ENCODE measurements around the gene SF3B4. TPM values are rescaled to one million over a fixed set of nuclear protein-coding genes. Genes with fewer than 3 reads are reported as not detected.
"Not testable (repeated sequence)": the region's sequence is repeated elsewhere in the genome, so short reads cannot be mapped to it uniquely, and the experiment has no call there.

Gene SF3B4
- total RNA-seq, 1 donor from 2014 or later = 113 TPM

DNA sequence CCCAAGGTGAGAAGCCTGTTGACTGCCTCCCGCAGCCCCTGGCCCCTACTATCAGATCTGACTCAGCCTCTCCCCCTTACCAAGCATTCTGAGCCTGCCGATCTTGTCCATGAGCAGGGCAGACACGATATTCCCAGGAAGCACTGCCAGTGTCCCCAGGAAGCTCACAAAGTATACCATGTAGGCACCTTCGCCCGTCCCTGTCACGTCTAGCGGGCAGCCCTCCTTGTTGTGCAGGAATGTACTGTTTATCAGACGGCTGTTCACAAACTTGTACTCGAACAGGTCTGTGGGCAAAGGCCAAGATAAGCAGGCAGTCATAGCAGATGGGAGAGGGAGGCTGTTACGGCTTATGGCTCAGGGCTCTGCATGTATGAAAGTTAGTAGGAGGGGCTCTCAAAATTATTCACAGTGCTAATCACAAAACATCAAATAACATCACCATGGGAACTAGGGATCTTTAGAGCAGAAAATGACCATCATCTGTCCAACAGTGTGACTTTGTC is 21.0 kb downstream of the SF3B4 start:
- no peak overlapping the region for H3K27ac Mint-ChIP-seq
- H3K4me3 Mint-ChIP-seq (ENCODE audit: low read depth) = no peak overlapping the region
- peaks cover 40% of the 10 kb centered on the region for H3K36me3 Mint-ChIP-seq (ENCODE audit: low read depth)
- DNase-seq (ENCODE audit: low spot score) = no peak
- intact Hi-C loops (cut with micrococcal nuclease) = no loop called here
- H3K27me3 Mint-ChIP-seq (ENCODE audit: low read depth) = no peaks in the 10 kb centered on the region
- H3K4me1 Mint-ChIP-seq (ENCODE audit: low read depth) = no peaks in the 10 kb centered on the region
- no peaks in the 10 kb centered on the region for H3K9me3 Mint-ChIP-seq

DNA sequence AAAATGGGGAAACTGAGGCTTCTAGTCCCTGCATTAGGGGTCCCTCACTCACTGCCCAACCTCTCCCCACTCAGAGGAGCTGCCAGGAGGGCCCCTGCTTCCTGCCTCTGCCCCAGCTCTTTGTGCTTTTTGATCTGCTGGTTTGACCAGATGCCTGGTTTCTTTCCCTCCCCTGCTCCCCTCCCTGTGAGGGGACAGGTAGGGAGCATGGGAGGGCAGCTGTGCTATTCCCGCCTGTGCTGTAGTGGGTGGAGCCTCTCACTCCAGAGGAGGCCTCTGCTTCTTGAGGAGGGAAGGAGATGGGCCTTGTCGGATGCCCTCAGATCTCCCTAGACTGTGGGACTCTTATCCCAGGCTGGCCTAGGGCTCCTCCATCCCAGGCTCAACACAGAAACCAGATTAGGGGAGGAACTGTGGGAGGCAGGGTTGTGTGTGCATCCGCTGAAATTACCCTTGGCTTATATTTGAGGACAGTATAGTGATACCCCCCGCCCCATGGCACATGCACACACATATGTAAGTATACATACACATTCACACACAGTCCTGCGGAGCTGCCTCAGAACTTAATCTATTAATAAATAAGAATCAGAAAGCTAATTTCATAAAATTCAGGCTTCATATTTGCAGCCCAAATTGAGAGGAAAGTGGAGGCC is 23.6 kb downstream of the SF3B4 start:
- no peak for DNase-seq (ENCODE audit: low spot score)
- intact Hi-C loops (cut with micrococcal nuclease) = no loop called here
- peaks cover 10% of the 10 kb centered on the region for H3K4me1 Mint-ChIP-seq (ENCODE audit: low read depth)
- H3K4me3 Mint-ChIP-seq (ENCODE audit: low read depth) = no peak overlapping the region
- H3K9me3 Mint-ChIP-seq = no peaks in the 10 kb centered on the region
- H3K27me3 Mint-ChIP-seq (ENCODE audit: low read depth) = no peaks in the 10 kb centered on the region
- peaks cover 34% of the 10 kb centered on the region for H3K36me3 Mint-ChIP-seq (ENCODE audit: low read depth)
- H3K27ac Mint-ChIP-seq = no peak overlapping the region

DNA sequence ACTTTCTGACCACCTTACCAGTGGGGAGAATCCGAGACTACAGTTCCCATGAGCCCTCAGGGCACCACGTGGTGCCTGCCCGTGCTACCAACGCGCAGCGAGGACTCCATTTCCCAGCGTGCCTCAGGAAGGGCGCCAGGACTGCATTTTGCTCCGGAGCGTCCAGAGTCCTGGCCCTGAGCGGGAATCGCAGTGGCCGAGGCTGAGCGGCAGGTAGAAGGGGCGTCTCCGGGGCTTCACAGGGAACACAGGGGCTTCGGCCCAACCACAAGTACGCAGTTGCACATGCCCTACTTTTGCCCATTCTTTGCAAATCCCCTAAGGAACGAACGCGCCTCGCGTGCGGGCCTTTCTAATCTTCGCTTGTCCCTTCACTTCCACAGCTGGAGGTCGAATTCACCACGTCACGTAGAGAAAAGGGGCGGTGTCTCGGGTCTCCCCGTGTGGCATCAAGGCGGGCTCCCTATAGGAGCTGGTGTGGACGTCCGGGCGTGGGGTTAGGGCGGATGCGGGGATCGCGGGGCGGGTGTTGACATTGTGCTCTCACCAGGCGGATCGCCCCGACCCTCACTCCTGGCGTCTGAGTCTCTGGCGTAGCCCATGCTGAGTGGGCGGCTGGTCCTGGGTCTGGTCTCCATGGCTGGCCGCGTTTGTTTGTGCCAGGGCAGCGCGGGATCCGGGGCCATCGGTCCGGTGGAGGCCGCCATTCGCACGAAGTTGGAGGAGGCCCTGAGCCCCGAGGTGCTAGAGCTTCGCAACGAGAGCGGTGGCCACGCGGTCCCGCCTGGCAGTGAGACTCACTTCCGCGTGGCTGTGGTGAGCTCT is 27.9 kb downstream of the SF3B4 start, which contains the start of gene BOLA1:
BOLA1 (plus strand) TSS at position 109 of the 825 bp plus-strand sequence; CDS start at position 601, 492 bp downstream.
- no peaks in the 10 kb centered on the region for H3K9me3 Mint-ChIP-seq
- H3K4me1 Mint-ChIP-seq (ENCODE audit: low read depth) = peaks cover 11% of the 10 kb centered on the region
- H3K27ac Mint-ChIP-seq = peak within 1 kb of the TSS; percentile 87
- no peaks in the 10 kb centered on the region for H3K27me3 Mint-ChIP-seq (ENCODE audit: low read depth)
- intact Hi-C loops (cut with micrococcal nuclease) = loop anchor here (1.0 to 10.0 kb wide), 3 partner anchors 11 to 265 kb away; partner anchors contain the start of gene SF3B4
- DNase-seq (ENCODE audit: low spot score) = peak; percentile 76
- peak within 1 kb of the TSS; percentile 84 for H3K4me3 Mint-ChIP-seq (ENCODE audit: low read depth)
- peaks cover 18% of the 10 kb centered on the region for H3K36me3 Mint-ChIP-seq (ENCODE audit: low read depth)

DNA sequence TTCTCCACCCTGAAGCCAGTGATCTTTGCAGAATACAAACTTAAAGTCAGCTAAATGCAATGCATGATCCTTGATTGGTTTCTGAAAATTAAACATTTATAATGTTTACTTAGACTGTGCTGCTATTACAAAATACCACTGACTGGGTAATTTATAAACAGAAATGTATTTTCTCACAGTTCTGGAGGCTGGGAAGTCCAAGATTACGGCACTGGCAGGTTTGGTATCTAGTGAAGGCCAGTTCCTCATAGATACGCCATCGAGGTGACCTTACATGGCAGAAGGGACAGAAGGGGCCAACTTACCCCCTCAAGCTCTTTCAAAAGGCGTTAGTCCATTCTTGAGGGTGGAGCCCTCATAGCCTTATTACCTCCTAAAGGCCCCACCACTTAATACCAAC is 31.0 kb downstream of the SF3B4 start:
- peaks cover 13% of the 10 kb centered on the region for H3K4me1 Mint-ChIP-seq (ENCODE audit: low read depth)
- H3K27me3 Mint-ChIP-seq (ENCODE audit: low read depth) = peaks cover 4% of the 10 kb centered on the region
- no peaks in the 10 kb centered on the region for H3K9me3 Mint-ChIP-seq
- DNase-seq (ENCODE audit: low spot score) = no peak
- intact Hi-C loops (cut with micrococcal nuclease) = loop anchor here (10.0 kb wide), 1 partner anchor 268 kb away; no protein-coding TSS in a partner anchor
- H3K4me3 Mint-ChIP-seq (ENCODE audit: low read depth) = no peak overlapping the region
- peaks cover 5% of the 10 kb centered on the region for H3K36me3 Mint-ChIP-seq (ENCODE audit: low read depth)
- no peak overlapping the region for H3K27ac Mint-ChIP-seq

DNA sequence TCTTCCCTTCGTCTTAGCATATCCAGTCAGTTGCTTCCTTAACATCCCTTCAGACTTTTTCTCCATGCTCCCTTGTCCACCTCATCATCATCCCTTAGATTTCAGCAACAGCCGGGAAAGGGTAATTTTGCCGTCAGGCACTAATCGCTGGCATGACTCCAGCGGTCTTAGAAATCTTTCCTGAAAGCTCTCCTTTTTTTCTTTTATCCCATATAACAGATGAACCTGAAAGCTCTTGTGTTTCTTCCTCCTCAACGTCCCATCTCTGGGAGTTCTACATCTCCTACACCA is 38.7 kb downstream of the SF3B4 start:
- Mint-ChIP-seq H3K27ac (no peak overlapping the region), H3K27me3 (ENCODE audit: low read depth) (no peaks in the 10 kb centered on the region), H3K9me3 (no peaks in the 10 kb centered on the region), H3K36me3 (ENCODE audit: low read depth) (no peaks in the 10 kb centered on the region), H3K4me3 (ENCODE audit: low read depth) (no peak overlapping the region), H3K4me1 (ENCODE audit: low read depth) (peaks cover 6% of the 10 kb centered on the region)
- DNase-seq (ENCODE audit: low spot score) = no peak
- intact Hi-C loops (cut with micrococcal nuclease) = loop anchor here (1.0 to 10.0 kb wide), 3 partner anchors 10 to 1396 kb away; partner anchors contain the start of genes BOLA1 and ZNF687

DNA sequence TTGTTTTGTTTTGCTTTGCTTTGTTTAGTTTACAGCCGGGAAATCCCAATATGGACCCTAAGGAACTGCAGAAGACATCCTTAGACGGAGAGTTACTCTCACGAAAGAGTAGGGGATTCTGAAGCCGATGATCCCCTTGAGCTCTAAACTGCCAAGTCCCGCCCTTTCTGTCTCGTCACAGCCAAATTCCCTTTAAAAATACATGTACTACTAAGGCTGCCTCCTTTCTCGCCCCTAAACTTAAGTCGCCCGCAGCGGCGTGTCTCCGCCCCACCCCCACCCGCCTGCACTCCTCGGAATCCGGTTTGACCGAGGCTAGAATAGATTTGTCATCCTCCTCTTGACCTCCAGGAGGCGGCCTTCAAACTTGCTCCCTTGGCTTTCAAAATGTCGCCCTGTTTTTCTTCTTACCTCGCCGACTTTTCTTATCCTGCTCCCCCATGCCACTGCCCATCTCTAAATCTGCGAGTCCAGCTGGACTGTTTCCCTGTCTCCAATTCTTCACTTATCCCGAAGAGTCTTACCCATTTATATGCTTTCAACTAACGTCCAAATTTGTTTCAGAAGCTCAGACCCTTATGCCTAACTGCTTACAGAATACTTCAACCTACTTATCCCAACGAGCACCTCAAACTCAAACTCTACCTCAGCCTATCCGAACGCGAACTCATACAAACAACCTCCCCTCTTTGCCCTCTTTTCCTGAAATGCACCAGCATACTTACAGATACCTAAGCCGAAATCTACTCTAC is 39.2 kb downstream of the SF3B4 start:
- Mint-ChIP-seq H3K36me3 (ENCODE audit: low read depth) (no peaks in the 10 kb centered on the region), H3K4me1 (ENCODE audit: low read depth) (peaks cover 6% of the 10 kb centered on the region), H3K4me3 (ENCODE audit: low read depth) (no peak overlapping the region), H3K9me3 (no peaks in the 10 kb centered on the region), H3K27me3 (ENCODE audit: low read depth) (no peaks in the 10 kb centered on the region), H3K27ac (no peak overlapping the region)
- intact Hi-C loops (cut with micrococcal nuclease) = loop anchor here (1.0 to 10.0 kb wide), 3 partner anchors 11 to 1396 kb away; partner anchors contain the start of genes BOLA1 and ZNF687
- peak; percentile 73 for DNase-seq (ENCODE audit: low spot score)

DNA sequence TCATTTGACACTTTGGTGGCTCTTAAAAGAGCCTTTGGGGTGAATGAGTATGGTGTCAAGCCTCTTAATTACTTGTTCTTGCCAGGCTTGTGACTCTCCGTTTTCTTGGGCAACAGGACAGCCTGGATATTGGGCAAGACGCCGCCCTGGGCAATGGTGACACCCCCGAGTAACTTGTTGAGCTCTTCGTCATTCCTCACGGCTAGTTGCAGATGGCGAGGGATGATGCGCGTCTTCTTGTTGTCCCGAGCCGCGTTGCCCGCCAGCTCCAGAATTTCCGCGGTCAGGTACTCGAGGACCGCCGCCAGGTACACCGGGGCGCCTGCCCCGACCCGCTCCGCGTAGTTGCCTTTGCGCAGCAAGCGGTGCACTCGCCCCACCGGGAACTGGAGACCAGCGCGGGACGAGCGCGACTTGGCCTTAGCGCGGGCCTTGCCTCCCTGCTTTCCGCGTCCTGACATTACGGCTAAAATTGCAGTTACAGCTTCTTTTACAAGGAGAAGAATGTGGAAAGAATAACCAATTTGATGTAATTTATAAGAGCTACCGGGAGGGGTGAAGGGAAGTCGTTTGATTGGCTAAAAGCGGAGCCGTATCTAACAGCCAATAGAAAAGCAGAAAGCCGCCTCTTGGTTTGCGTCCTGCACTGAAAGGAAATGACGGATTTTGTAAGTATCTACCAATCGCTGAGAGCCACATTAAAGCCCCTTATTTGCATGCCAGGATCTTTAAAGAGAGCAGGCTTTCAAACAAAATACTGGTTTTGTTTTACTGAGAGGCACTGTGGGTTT is 40.0 kb downstream of the SF3B4 start:
- intact Hi-C loops (cut with micrococcal nuclease) = loop anchor here (1.0 to 10.0 kb wide), 3 partner anchors 12 to 1397 kb away; partner anchors contain the start of genes BOLA1 and ZNF687
- no peaks in the 10 kb centered on the region for H3K36me3 Mint-ChIP-seq (ENCODE audit: low read depth)
- no peak overlapping the region for H3K27ac Mint-ChIP-seq
- no peaks in the 10 kb centered on the region for H3K9me3 Mint-ChIP-seq
- H3K27me3 Mint-ChIP-seq (ENCODE audit: low read depth) = no peaks in the 10 kb centered on the region
- H3K4me1 Mint-ChIP-seq (ENCODE audit: low read depth) = peaks cover 6% of the 10 kb centered on the region
- no peak overlapping the region for H3K4me3 Mint-ChIP-seq (ENCODE audit: low read depth)
- DNase-seq (ENCODE audit: low spot score) = peak; percentile 82

DNA sequence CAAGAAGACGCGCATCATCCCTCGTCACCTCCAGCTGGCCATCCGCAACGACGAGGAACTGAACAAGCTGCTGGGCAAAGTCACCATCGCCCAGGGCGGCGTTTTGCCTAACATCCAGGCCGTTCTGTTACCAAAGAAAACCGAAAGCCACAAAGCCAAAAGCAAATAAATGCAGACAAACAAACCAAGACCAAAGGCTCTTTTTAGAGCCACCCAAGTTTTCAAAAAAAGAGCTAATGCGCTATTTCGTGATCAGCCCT is 40.5 kb downstream of the SF3B4 start:
- intact Hi-C loops (cut with micrococcal nuclease) = loop anchor here (10.0 kb wide), 2 partner anchors 678 to 1398 kb away; partner anchors contain the start of gene ZNF687
- not testable (repeated sequence) for H3K4me3 Mint-ChIP-seq (ENCODE audit: low read depth); H3K9me3 Mint-ChIP-seq; H3K27ac Mint-ChIP-seq; H3K27me3 Mint-ChIP-seq (ENCODE audit: low read depth); H3K36me3 Mint-ChIP-seq (ENCODE audit: low read depth); DNase-seq (ENCODE audit: low spot score)
- peaks cover 11% of the 10 kb centered on the region for H3K4me1 Mint-ChIP-seq (ENCODE audit: low read depth)

DNA sequence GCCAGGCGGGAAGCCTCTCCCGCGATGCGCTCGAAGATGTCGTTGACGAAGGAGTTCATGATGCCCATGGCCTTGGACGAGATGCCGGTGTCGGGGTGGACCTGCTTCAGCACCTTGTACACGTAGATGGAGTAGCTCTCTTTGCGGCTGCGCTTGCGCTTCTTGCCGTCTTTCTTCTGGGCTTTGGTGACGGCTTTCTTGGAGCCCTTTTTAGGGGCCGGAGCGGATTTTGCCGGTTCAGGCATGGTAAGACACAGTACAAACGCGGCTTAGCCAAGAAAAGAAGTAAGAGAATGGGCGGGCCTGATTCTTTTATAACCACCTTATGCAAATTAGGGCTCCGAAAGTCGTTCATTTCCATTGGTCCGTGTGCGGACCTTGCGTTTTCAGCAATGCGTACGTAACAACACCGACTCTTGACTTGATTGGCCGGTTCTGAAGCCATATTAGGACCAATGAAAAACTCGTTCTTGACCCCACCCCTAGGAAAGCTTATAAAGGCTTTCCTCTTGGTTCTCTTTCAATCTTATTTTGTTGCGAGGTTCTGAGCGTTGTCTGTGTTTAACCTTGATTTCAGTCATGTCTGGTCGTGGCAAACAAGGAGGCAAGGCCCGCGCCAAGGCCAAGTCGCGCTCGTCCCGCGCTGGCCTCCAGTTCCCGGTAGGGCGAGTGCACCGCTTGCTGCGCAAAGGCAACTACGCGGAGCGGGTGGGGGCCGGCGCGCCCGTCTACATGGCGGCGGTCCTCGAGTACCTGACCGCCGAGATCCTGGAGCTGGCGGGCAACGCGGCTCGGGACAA is 41.0 kb downstream of the SF3B4 start:
- DNase-seq (ENCODE audit: low spot score) = peak; percentile 90
- intact Hi-C loops (cut with micrococcal nuclease) = loop anchor here (10.0 kb wide), 2 partner anchors 678 to 1398 kb away; partner anchors contain the start of gene ZNF687
- H3K9me3 Mint-ChIP-seq = no peaks in the 10 kb centered on the region
- no peak overlapping the region for H3K27ac Mint-ChIP-seq
- H3K4me1 Mint-ChIP-seq (ENCODE audit: low read depth) = peaks cover 13% of the 10 kb centered on the region
- H3K36me3 Mint-ChIP-seq (ENCODE audit: low read depth) = no peaks in the 10 kb centered on the region
- H3K4me3 Mint-ChIP-seq (ENCODE audit: low read depth) = no peak overlapping the region
- H3K27me3 Mint-ChIP-seq (ENCODE audit: low read depth) = no peaks in the 10 kb centered on the region

DNA sequence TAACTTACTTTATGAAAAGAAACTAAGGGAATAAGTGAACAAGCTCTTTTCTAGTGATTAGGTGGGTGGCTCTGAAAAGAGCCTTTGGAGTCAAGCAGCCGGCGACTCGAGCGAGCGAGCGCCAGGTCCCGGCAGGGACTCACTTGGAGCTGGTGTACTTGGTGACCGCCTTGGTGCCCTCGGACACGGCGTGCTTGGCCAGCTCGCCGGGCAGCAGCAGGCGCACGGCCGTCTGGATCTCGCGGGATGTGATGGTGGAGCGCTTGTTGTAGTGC is 41.5 kb downstream of the SF3B4 start:
- H3K9me3 Mint-ChIP-seq; H3K27me3 Mint-ChIP-seq (ENCODE audit: low read depth); H3K4me3 Mint-ChIP-seq (ENCODE audit: low read depth); DNase-seq (ENCODE audit: low spot score); H3K27ac Mint-ChIP-seq; H3K36me3 Mint-ChIP-seq (ENCODE audit: low read depth): not testable (repeated sequence)
- intact Hi-C loops (cut with micrococcal nuclease) = loop anchor here (10.0 kb wide), 2 partner anchors 679 to 1399 kb away; partner anchors contain the start of gene ZNF687
- H3K4me1 Mint-ChIP-seq (ENCODE audit: low read depth) = peaks cover 14% of the 10 kb centered on the region

DNA sequence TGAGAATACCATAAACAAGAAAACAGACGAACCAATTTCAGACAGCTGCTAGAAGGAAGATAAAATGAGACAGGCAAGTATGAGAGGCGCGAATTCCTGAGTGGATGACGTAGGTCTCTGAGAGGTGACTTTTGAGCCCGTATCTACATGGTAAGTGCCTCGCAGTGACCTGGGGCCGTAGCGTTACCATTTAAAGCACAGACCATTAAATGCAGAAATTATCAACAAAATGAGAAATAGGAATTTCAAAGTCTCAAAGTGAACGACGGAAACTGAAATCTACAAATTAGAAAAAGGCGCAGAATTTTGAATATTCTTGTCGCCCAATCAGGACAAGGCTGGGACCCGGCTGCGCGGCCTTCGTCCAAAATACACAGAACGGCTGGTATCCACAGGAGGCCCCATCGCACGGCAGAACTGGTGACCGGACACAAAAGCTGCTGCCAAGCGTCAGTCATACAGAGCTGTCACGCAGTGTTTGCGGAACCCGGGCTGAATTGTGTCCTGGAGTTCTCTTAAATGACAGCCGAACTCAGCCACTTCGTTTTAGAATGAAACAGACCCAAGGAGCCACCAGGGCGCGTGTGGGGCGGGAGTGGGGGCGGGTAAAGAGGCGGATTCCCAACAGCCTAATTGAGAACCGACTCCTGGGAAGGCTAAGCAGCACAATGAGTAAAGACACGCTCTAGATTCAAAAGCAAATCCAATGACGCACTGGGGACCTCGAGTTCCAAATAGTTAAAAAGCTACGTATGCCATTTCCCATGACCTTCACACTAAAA is 42.1 kb downstream of the SF3B4 start:
- intact Hi-C loops (cut with micrococcal nuclease) = loop anchor here (10.0 kb wide), 2 partner anchors 679 to 1399 kb away; partner anchors contain the start of gene ZNF687
- Mint-ChIP-seq H3K4me1 (ENCODE audit: low read depth) (peaks cover 14% of the 10 kb centered on the region), H3K27me3 (ENCODE audit: low read depth) (no peaks in the 10 kb centered on the region), H3K4me3 (ENCODE audit: low read depth) (no peak overlapping the region), H3K36me3 (ENCODE audit: low read depth) (no peaks in the 10 kb centered on the region), H3K9me3 (no peaks in the 10 kb centered on the region), H3K27ac (no peak overlapping the region)
- DNase-seq (ENCODE audit: low spot score) = peak; percentile 76

Measured in activated T-helper 2 cell treated with anti-CD3 and anti-CD28 coated beads, Interferon-gamma antibody, Interleukin-2, Interleukin-4, amounts not matched to agents 10 μg/mL and 5 μg/mL and 100 μg/mL, durations not matched to agents 14 hours and 24 hours and 36 hours (primary cell).